Measurements from ENCODE around the gene XG.

Gene XG

DNA sequence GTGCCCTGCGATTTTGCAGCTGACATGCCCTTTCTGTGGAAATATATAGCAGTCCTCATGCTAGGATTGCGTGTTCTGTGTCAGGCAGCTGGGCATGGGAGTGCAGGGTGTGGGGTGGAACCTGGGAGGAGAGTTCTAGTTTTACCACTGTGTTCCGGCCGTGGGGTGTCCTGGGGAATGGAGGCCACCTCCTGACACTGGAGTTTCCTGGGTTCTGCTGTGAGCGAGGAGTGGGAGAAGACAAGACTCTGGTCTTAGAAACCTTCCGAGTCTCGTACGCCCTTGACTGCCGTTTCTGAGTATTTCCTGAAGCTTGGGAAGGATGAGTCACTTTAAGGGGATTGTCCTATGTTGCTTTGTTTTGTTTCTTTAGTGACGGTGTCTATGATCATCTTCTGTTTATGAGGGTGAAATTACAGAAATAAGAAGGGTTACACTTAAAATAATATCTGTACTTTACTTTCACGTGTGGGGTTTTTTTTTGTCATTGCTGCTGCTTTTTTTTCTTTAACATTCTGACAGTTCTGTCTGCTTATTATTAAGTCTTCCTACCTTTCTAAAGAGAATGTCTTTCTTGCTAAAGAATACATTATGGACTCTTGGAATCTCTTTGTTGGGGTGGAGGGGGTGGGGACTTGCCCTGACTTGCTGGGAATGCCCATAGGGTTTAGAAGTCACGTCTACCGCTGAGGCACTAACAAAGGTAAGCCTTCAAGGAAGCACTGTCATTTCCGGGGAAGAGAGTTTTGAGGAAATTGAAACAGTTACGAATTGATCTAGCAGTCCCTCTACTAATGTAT, 41.6 kb upstream of the XG start:
- no peak overlapping the region for H3K4me3 ChIP-seq (ENCODE audit: low read depth, low read length)
- TF ChIP-seq, protein P1, sequence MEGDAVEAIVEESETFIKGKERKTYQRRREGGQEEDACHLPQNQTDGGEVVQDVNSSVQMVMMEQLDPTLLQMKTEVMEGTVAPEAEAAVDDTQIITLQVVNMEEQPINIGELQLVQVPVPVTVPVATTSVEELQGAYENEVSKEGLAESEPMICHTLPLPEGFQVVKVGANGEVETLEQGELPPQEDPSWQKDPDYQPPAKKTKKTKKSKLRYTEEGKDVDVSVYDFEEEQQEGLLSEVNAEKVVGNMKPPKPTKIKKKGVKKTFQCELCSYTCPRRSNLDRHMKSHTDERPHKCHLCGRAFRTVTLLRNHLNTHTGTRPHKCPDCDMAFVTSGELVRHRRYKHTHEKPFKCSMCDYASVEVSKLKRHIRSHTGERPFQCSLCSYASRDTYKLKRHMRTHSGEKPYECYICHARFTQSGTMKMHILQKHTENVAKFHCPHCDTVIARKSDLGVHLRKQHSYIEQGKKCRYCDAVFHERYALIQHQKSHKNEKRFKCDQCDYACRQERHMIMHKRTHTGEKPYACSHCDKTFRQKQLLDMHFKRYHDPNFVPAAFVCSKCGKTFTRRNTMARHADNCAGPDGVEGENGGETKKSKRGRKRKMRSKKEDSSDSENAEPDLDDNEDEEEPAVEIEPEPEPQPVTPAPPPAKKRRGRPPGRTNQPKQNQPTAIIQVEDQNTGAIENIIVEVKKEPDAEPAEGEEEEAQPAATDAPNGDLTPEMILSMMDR (IDR thresholded peaks at IDR 0.05; ENCODE audit: control insufficient read depth, extremely low read depth, insufficient read depth), result no peak
- no peak for DNase-seq (ENCODE audit: low read depth)

DNA sequence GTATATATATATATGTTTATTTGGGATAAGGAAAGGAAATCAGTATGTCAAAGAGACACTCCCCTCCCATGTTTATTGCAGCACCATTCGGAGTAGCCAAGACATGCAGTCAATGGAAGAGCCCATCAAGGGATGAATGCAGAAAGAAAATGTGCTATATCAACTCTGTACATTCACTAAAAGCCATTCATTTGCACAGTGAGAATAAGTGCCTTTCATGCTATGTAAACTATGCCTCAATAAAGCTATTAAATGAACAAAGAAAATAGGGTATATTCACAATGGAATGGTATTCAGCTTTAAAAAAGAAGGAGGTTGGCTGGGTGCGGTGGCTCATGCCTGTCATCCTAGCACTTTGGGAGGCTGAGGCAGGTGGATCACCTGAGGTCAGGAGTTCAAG, 40.4 kb upstream of the XG start:
- TF ChIP-seq, protein P1 (IDR thresholded peaks at IDR 0.05; ENCODE audit: control insufficient read depth, extremely low read depth, insufficient read depth), result no peak
- no peak overlapping the region for H3K4me3 ChIP-seq (ENCODE audit: low read depth, low read length)
- no peak for DNase-seq (ENCODE audit: low read depth)

DNA sequence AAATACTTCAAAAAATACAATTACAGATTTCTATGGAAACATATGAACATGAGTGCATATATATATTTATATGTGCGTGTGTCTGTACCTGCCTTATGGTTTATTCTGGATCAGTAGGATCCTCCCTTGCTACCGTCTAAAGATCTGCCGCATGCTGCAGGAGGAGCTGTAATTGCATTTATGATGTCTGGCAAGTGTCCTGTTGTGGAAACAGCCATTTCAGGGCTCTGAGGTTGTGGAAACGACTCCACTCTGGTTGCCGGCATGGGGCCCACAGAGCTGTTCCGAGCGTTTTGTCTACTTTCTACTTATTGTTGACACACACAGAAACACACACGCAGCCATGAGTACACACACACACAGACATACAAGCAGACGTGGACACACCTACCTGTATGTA, 39.4 kb upstream of the XG start:
- TF ChIP-seq, protein P1 (IDR thresholded peaks at IDR 0.05; ENCODE audit: control insufficient read depth, extremely low read depth, insufficient read depth), result no peak
- DNase-seq (ENCODE audit: low read depth), result no peak
- H3K4me3 ChIP-seq (ENCODE audit: low read depth, low read length), result no peak overlapping the region

DNA sequence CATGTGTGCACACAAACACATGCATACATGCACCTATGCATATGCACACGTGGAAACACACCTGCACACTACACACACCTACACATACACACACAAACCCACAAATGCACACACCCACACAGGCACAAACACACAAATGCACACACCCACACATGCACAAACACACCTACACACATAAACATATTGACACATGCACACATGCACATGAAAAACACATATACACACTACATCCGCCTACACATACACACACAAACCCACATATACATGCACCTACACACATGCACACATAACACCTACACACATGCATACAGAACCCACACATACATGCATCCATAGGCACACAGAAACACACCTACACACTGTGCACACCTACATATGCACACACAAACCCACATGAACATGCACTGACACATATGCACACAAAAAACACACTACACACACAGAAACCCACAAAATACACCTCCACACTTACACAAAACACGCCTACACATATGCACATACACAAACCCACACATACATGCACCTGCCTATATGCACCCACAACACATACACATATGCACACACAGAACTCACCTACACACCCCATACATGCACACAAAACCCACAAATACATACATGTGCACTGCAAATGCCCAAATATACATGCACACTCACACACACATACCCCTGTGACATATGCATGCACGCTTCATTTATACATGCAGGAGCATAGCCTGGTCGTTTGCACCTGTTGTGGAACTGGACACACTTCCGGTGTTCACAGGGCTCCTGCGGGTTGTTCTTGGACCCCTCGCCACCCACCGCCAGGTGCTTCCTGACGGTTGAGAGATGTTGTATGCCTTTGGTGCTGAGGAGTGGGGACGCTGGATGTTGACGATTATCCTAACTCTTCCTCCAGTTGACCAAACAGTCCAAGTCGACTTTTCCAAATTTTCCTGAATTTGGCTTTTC, 38.7 kb upstream of the XG start:
- no peak for DNase-seq (ENCODE audit: low read depth)
- TF ChIP-seq, protein P1 (IDR thresholded peaks at IDR 0.05; ENCODE audit: control insufficient read depth, extremely low read depth, insufficient read depth), result no peak

DNA sequence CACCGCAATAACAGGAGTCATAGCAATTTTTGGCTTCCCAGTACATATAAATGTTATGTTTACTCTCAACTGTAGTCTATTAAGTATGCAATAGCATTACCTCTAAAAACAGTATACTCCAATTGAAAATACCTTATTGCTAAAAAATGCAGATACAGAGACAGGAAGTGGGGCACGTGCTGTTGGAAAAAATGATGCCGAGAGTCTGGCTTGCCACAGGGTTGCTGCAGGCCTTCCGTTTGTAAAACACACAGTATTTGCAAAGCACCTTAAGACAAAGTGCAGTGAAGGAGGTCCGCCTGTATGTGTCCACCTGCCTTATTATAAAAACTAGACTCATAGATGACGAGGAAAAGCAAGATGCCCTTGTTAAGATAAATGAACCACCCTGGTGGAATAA, 37.3 kb upstream of the XG start:
- TF ChIP-seq, protein P1 (IDR thresholded peaks at IDR 0.05; ENCODE audit: control insufficient read depth, extremely low read depth, insufficient read depth), result no peak
- H3K4me3 ChIP-seq (ENCODE audit: low read depth, low read length), result no peak overlapping the region
- DNase-seq (ENCODE audit: low read depth), result no peak

More for the DNA sequence above, 38.7 kb upstream of the XG start:
- no peak overlapping the region for H3K4me3 ChIP-seq (ENCODE audit: low read depth, low read length)

DNA sequence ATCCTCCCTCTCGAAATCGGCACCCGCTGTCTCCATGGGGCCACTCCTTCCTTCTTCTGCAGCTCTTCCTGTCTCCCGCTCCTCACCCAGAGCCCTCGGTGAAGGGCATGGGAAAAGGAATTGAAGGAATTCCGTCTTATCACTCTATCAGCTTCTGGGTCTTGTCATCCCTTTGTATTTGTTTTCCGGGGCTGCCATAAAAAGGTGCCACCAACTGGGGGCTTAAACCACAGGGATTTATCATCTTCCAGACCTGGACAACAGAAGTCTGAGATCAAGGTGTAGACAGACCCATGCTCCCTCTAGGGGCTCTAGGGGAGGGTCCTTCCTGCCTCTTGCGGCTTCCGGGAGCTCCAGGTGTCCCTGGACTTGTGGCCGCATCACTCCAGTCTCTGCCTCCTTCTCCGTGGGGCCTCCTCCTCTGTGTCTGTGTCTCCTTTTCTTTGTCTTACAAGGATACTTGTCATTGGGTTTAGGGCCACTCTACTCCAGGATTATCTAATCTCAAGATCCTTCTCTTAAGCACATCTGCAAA, 36.7 kb upstream of the XG start:
- TF ChIP-seq, protein P1 (IDR thresholded peaks at IDR 0.05; ENCODE audit: control insufficient read depth, extremely low read depth, insufficient read depth), result no peak
- no peak for DNase-seq (ENCODE audit: low read depth)
- no peak overlapping the region for H3K4me3 ChIP-seq (ENCODE audit: low read depth, low read length)
